ENCODE data around the gene ABCA6.

ABCA6 gene

DNA sequence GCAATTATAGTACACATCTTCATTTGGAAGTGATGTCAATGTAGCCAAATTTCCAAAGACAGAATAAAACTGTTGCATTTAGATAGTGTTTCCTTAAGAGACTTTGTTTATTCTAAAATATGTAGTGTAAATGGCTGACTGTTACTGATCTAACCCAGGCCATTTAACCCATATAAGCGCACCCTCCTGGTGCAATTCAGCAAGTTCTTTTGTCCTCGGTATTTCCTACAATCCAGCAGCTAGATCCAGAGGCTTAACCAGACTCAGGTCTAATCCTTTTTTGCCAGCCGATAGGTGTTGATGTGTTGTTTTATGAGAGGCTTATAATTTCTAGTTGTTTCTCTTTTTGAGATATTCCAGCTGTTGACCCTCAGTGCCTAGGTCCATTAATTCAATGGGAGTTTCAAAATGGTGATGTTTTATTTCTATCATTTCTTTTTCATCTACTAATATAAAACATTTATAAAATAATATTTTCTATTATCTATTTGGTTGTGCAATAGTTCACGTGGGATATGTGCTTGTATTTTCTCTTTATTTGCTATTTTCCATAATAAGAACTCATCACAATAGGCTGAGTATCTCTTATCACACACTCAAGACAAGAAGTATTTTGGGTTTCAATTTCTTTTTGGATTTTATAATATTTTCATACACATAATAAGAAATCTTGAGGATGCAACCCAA lies 95.4 kb downstream of the ABCA6 start:
- DNase-seq, result no peak

DNA sequence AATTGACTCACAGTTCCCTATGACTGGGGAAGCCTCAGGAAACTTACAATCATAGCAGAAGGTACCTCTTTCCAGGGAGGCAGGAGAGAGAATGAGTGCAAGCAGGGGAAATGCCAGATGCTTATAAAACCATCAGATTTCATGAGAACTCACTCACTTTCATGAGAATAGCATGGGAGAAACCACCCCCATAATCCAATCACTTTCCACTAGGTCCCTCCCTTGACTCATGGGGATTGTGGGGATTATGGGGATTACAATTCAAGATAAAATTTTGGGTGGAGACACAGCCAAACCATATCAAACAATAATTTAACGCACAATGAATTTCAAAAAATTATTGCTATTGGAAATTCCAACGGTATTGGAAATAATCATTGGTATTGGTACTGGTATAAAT lies 96.0 kb downstream of the ABCA6 start:
- DNase-seq, result no peak

DNA sequence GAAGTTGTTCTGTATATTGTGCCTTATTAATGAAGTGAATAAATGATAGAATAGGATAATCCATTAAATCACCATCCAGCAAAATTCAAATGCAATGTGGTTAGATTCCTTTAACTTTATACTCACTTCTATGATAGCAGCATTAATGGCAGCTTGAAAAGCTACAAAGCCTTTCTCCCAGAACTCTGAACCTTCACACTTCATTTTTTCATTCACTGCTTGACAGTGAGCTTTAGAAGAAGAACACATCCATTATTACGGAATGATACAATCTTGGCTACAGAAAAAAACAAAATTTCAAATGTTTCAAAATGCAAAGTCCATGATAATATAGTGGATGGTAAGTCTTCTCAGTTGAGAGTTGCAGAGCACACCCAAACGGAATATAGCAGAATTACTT lies 97.3 kb downstream of the ABCA6 start:
- no peak for DNase-seq

DNA sequence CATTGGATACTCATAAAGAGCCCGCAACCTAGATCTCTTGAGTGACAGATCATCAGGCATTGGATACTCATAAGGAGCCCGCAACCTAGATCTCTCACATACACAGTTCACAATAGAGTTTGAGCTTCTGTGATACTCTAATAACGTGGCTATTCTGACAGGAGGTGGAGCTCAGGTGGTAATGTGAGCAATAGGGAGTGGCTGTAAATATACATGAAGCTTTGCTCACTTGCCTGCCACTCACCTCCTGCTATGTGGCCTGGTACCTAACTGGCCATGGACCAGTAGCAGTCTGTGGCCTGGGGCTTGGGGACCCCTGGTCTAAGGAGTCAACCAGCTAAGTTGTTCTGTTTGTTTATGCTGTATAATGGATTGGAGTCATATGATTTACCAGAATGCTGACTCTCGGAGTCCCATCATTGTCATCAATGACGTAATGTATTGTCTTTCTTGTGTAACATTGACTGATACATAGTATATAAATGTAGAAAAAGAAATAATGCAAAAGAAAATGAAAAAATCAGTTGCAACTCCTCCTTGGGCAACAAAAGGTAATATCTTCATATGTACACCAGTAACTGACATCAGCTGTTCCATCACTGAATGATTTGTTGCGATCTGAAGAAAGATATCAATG lies 98.5 kb downstream of the ABCA6 start:
- DNase-seq, result no peak

DNA sequence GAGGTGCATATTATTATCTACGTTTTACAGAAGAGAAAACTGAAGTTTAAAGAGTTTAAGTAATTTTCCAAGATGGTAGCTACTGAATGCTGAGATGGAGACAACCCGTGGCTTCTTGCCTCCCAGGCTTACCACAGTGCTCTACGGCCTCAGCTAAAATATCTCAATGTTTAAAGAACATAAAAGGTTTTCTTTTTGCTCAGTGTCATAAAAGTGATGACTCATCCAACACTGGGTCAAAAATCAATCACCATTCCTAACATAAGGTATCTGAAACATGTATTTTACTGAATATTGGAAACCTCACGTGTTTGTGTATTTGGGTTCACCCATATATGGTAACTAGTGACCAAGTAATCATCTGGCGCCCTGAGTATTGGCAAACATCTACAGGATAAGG lies 99.4 kb downstream of the ABCA6 start:
- no peak for DNase-seq

DNA sequence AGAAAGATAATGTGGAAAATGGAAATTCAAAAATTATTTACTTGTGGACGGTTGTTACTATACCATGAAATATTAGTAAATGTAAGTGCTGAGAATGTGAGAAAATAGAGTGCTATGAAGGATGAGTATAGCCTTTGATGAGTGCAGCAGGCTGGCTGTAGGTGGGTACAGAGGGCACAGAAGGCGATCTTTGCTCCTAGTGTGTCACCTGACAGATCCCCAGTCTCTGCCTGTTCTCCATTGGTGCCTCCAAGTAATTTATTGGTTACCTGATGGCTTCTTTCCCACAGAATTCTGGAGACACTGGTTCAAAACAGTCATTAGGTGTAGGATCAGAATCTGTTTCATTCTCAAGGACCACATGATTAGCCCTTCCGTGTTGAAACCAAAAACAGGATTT lies 109.9 kb downstream of the ABCA6 start:
- DNase-seq, result no peak

DNA sequence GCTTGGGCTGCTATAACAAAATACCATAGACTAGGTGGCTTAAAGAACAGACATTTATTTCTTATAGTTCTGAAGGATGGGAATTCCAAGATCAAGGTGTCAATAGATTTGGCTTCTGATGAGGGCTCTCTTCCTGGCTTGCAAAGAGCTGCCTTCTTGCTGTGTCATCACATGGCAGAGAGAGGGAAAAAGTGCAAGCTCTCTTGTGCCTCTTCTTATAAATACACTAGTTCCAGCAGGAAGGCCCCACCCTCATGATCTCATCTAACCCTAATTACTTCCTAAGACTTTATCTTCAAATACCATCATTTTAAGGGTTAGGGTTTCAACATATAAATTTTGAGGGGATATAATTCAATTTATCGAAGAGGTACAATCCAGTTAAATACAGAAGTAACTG lies 111.5 kb downstream of the ABCA6 start:
- DNase-seq, result no peak
